GM23338 (cell line): ENCODE data around the gene CAMTA1. TPM values are rescaled to one million over a fixed set of nuclear protein-coding genes. Genes with fewer than 3 reads are reported as not detected.

Experiments used
- ATAC-seq: fragments of 200-7000 bp; cut with Tn5 transposase; 3 replicates; pipeline ENCODE4 v1.9.1; 2020
- DNase-seq: peaks from one replicate; pipeline ENCODE4 v3.0.0-alpha.2; 2015; ENCODE audit warnings: low spot score
- H2AFZ ChIP-seq: fragments of 200-600 bp; sonication (generic); 2 replicates; pipeline ENCODE4 v1.8.0; 2016; ENCODE audit warnings: antibody characterized with exemption, mild to moderate bottlenecking, moderate library complexity
- H3F3A ChIP-seq: fragments of 200-600 bp; sonication (generic); replicated peaks from 2 replicates; pipeline ENCODE4 v1.8.0; 2017; ENCODE audit warnings: antibody characterized with exemption, mixed run types, low read depth
- H3K27ac ChIP-seq: fragments of 200-600 bp; sonication (generic); 2 replicates; pipeline ENCODE4 v1.6.1; 2016; ENCODE audit warnings: low read depth
- H3K27me3 ChIP-seq: fragments of 200-600 bp; sonication (generic); 2 replicates; pipeline ENCODE4 v1.8.0; 2016; ENCODE audit warnings: mild to moderate bottlenecking, mixed run types, moderate library complexity; ENCODE audit not compliant: insufficient read depth
- H3K36me3 ChIP-seq: fragments of 200-600 bp; sonication (generic); 2 replicates; pipeline ENCODE4 v1.8.0; 2016; ENCODE audit warnings: mild to moderate bottlenecking; ENCODE audit not compliant: insufficient read depth
- H3K4me1 ChIP-seq: fragments of 200-600 bp; sonication (generic); 2 replicates; pipeline ENCODE4 v1.8.0; 2016; ENCODE audit warnings: mild to moderate bottlenecking, moderate library complexity; ENCODE audit not compliant: insufficient read depth
- H3K4me2 ChIP-seq: fragments of 200-600 bp; sonication (generic); 2 replicates; pipeline ENCODE4 v1.7.1; 2017; ENCODE audit warnings: mixed run types
- H3K4me3 ChIP-seq: fragments of 200-600 bp; sonication (generic); 2 replicates; pipeline ENCODE4 v1.6.1; 2016; ENCODE audit warnings: mixed run types
- H3K79me2 ChIP-seq: fragments of 200-600 bp; sonication (generic); replicated peaks from 2 replicates; pipeline ENCODE4 v1.8.0; 2017; ENCODE audit warnings: mild to moderate bottlenecking; ENCODE audit not compliant: insufficient read depth
- H3K9me2 ChIP-seq: fragments of 200-600 bp; sonication (generic); 2 replicates; pipeline ENCODE4 v1.8.0; 2017; ENCODE audit not compliant: insufficient read depth
- H4K20me1 ChIP-seq: fragments of 200-600 bp; sonication (generic); replicated peaks from 2 replicates; pipeline ENCODE4 v1.8.0; 2017; ENCODE audit warnings: mild to moderate bottlenecking; ENCODE audit not compliant: insufficient read depth
- H3K27ac Mint-ChIP-seq: 2 replicates; pipeline ENCODE4 v1.8.0; 2020; ENCODE audit warnings: inconsistent platforms, mild to moderate bottlenecking, moderate library complexity, mixed read lengths
- H3K27me3 Mint-ChIP-seq: 3 replicates; pipeline ENCODE4 v1.8.0; 2022; ENCODE audit warnings: low read depth, mild to moderate bottlenecking, moderate library complexity, mixed read lengths, inconsistent platforms; ENCODE audit not compliant: insufficient read depth, poor library complexity
- H3K36me3 Mint-ChIP-seq: 3 replicates; pipeline ENCODE4 v1.8.0; 2021; ENCODE audit warnings: low read depth, mild to moderate bottlenecking, inconsistent platforms, moderate library complexity, mixed read lengths
- H3K4me1 Mint-ChIP-seq: 3 replicates; pipeline ENCODE4 v1.8.0; 2020; ENCODE audit warnings: mild to moderate bottlenecking, inconsistent platforms, mixed read lengths
- H3K4me3 Mint-ChIP-seq: 3 replicates; pipeline ENCODE4 v1.8.0; 2021; ENCODE audit warnings: moderate library complexity, mild to moderate bottlenecking, inconsistent platforms, mixed read lengths
- H3K9me3 Mint-ChIP-seq: 3 replicates; pipeline ENCODE4 v1.8.0; 2020; ENCODE audit warnings: moderate library complexity, mild to moderate bottlenecking, inconsistent platforms, mixed read lengths
- CREB1 ChIP-seq: fragments of 250-450 bp; sonication (Bioruptor Pico); IDR thresholded peaks from 2 replicates; pipeline ENCODE4 v1.5.0; 2020; ENCODE audit warnings: low read depth, mild to moderate bottlenecking, moderate library complexity
- CTCF ChIP-seq, 2 experiments: fragments of 200-600 bp in 1 of 2; sonication (generic) in 1 of 2; conservative IDR thresholded peaks; 2 replicates each; pipeline versions ENCODE4 v1.5.1 to v1.6.1; 2016 to 2017; ENCODE audit warnings: antibody characterized with exemption in 2 of 2, low read depth in 2 of 2, mild to moderate bottlenecking in 2 of 2, moderate library complexity in 1 of 2
- ETS1 ChIP-seq: IDR thresholded peaks from 2 replicates; pipeline ENCODE4 v1.6.1; 2016; ENCODE audit warnings: antibody characterized with exemption
- EZH2 ChIP-seq: fragments of 200-600 bp; sonication (generic); IDR thresholded peaks from one replicate; pipeline ENCODE4 v1.8.0; 2017; ENCODE audit warnings: antibody characterized with exemption, mild to moderate bottlenecking, low read depth; ENCODE audit not compliant: unreplicated experiment
- EZH2phosphoT487 ChIP-seq: fragments of 200-600 bp; sonication (generic); IDR thresholded peaks from one replicate; pipeline ENCODE4 v1.8.1; 2018; ENCODE audit warnings: antibody characterized with exemption; ENCODE audit not compliant: unreplicated experiment
- JUNB ChIP-seq: IDR thresholded peaks from one replicate; pipeline ENCODE4 v1.6.1; 2016; ENCODE audit warnings: antibody characterized with exemption; ENCODE audit not compliant: unreplicated experiment
- NANOG ChIP-seq: IDR thresholded peaks from 2 replicates; pipeline ENCODE4 v1.6.1; 2016; ENCODE audit warnings: antibody characterized with exemption, borderline replicate concordance
- POLR2AphosphoS5 ChIP-seq: IDR thresholded peaks from 2 replicates; pipeline ENCODE4 v1.6.1; 2016; ENCODE audit warnings: antibody characterized with exemption, low read depth
- STAT1 ChIP-seq: IDR thresholded peaks from one replicate; pipeline ENCODE4 v1.6.1; 2016; ENCODE audit warnings: antibody characterized with exemption; ENCODE audit not compliant: unreplicated experiment
- ZNF114 ChIP-seq: fragments of 250-450 bp; sonication (Bioruptor Pico); IDR thresholded peaks from 2 replicates; pipeline ENCODE4 v1.5.0; 2020; ENCODE audit warnings: mild to moderate bottlenecking, moderate library complexity
- ZNF331 ChIP-seq: fragments of 250-450 bp; sonication (Bioruptor Pico); IDR thresholded peaks from 2 replicates; pipeline ENCODE4 v1.5.0; 2020; ENCODE audit warnings: low read depth, mild to moderate bottlenecking, moderate library complexity
- polyA plus RNA-seq: library from polyadenylated mRNA; unstranded; fragments of >200 nt; fragmentation: Nextera tagmentation; extraction: Ambion mirVana; gene quantifications from 2 replicates; pipeline ENCODE4 v1.2.1, GENCODE V29; 2016
- total RNA-seq: library from RNA; depleted of rRNA; stranded (reverse); fragments of >200 nt; shearing (Covaris generic); gene quantifications from 2 replicates; pipeline ENCODE4 v1.2.3, GENCODE V29; 2014
- TF ChIP-seq, protein P1 (sequence below): IDR thresholded peaks from one replicate; pipeline ENCODE4 v1.6.1; 2018; ENCODE audit warnings: antibody characterized with exemption; ENCODE audit not compliant: unreplicated experiment

The CAMTA1 gene
- total and polyA plus RNA-seq, 2 experiments from 2014 or later, result 115 to 519 TPM

DNA sequence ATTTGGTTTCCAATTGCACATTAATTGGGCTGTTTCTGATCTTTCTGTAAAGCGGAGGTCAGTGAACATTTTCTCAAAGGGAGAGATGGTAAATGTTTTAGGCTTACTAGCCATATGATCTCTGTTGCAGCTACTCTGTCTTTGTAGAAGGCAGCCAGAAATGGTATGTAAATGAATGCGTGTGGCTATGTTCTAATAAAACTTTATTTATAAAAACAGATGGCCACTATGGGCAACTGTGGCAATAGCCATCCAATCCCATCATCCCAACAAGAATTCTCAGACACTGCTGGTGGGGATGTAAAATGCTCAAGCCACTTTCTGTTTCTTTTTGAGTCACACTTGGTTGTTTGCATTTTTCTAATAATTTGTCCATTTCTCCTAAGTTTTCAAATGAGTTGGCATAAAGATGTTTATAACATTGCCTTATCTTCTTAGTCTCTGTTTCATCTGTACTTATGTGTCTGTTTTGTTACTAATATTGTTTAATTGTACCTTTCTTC is 537.1 kb downstream of the CAMTA1 start (continued):
- TF ChIP-seq, protein P1, sequence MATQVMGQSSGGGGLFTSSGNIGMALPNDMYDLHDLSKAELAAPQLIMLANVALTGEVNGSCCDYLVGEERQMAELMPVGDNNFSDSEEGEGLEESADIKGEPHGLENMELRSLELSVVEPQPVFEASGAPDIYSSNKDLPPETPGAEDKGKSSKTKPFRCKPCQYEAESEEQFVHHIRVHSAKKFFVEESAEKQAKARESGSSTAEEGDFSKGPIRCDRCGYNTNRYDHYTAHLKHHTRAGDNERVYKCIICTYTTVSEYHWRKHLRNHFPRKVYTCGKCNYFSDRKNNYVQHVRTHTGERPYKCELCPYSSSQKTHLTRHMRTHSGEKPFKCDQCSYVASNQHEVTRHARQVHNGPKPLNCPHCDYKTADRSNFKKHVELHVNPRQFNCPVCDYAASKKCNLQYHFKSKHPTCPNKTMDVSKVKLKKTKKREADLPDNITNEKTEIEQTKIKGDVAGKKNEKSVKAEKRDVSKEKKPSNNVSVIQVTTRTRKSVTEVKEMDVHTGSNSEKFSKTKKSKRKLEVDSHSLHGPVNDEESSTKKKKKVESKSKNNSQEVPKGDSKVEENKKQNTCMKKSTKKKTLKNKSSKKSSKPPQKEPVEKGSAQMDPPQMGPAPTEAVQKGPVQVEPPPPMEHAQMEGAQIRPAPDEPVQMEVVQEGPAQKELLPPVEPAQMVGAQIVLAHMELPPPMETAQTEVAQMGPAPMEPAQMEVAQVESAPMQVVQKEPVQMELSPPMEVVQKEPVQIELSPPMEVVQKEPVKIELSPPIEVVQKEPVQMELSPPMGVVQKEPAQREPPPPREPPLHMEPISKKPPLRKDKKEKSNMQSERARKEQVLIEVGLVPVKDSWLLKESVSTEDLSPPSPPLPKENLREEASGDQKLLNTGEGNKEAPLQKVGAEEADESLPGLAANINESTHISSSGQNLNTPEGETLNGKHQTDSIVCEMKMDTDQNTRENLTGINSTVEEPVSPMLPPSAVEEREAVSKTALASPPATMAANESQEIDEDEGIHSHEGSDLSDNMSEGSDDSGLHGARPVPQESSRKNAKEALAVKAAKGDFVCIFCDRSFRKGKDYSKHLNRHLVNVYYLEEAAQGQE, result no peak
- TF ChIP-seq CTCF (conservative IDR thresholded peaks at IDR 0.05; ENCODE audit: low read depth in 2 of 2), result no peak
- TF ChIP-seq ETS1, result no peak
- TF ChIP-seq EZH2phosphoT487, result no peak

GRCh38 chr1:7322912-7323311 is 537.7 kb downstream of the CAMTA1 start:
- Histone ChIP-seq H4K20me1 (no peaks in the 10 kb centered on the region), H3K27me3 (no peaks in the 10 kb centered on the region), H3K27ac (no peak overlapping the region), H3K4me3 (no peak overlapping the region), H2AFZ (no peak overlapping the region), H3K79me2 (no peaks in the 10 kb centered on the region), H3F3A (no peaks in the 10 kb centered on the region), H3K4me1 (no peaks in the 10 kb centered on the region), H3K9me2 (0 out of 2 replicates have a peak, but pooled peaks cover 3% of the 10 kb centered on the region), H3K36me3 (no peaks in the 10 kb centered on the region), H3K4me2 (no peak overlapping the region)
- Mint-ChIP-seq H3K9me3 (peaks cover 17% of the 10 kb centered on the region), H3K27ac (no peak overlapping the region), H3K36me3 (0 out of 3 replicates have a peak, but pooled peaks cover 4% of the 10 kb centered on the region), H3K4me1 (no peaks in the 10 kb centered on the region), H3K4me3 (no peak overlapping the region), H3K27me3 (peaks cover 3% of the 10 kb centered on the region)
- DNase-seq (no peak), ATAC-seq (no peak)
- TF ChIP-seq ZNF331 (CRISPR knock-in tag) (no peak), EZH2phosphoT487 (no peak), ETS1 (no peak), CTCF (conservative IDR thresholded peaks at IDR 0.05; ENCODE audit: low read depth in 2 of 2) (no peak), EZH2 (no peak), POLR2AphosphoS5 (no peak), JUNB (no peak), STAT1 (no peak), CREB1 (CRISPR knock-in tag) (no peak), ZNF114 (CRISPR knock-in tag) (no peak), NANOG (no peak)
- TF ChIP-seq, protein P1, result no peak
